SKM-1 treated with dmso at 0.1 percent for 144 hours (cell line): Measurements from ENCODE around the gene POLR2I.
"Not testable (repeated sequence)": the region's sequence is repeated elsewhere in the genome, so short reads cannot be mapped to it uniquely, and the experiment has no call there.

Experiments
- DNase-seq: peaks from one replicate; lab custom pipeline; 2025; ENCODE audit not compliant: unreplicated experiment; lab: John Stamatoyannopoulos, UW

POLR2I gene

DNA sequence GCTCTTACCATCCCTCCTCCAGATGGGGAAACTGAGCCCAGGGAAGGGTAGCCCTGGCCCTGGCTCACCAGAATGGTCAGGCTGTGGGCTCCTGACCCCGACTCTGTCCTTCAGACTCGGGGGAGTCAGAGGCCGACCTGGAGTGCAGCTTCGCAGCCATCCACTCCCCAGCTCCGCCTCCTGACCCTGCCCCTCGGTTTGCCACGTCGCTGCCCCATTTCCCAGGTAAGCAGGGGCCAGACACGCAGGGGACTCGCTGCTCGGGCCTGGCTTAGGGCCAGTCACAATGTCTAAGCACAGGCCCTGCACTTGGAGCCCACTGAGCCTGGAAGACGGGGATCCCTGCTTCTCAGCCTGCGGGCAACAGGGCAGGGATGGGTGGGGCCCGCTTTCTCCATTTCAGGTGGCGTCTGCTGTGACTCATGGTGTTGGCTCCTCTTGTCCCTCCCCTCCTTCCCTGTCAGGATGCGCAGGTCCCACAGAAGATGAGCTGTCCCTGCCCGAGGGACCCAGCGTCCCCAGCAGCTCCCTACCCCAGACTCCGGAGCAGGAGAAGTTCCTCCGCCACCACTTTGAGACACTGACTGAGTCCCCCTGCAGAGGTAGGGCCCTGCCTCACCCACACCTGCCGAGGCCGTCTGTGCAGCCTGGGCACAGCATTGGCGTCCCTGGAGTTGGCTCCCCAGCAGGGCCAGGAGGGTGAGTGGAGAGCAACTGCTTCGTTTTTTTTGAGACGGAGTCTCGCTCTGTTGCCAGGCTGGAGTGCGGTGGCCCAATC lies 12.9 kb downstream of the POLR2I start:
- DNase-seq: no peak

DNA sequence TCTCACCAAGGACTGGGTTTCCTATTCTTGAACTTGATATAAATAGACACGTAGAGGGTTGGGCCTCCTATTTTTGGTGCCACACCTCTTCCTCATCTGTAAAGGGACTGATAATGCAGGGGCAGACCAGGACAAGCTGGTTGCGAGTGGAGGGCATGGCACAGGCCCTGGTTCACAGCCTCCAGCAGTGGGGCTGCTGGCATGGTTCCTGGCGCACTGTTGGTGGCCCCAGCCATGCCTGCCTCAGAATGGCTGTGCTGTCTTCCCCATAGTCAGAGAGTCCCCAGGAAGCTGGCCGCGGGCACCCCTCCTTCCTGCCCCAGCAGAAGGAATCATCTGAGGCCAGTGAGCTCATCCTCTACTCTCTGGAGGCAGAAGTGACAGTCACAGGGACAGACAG lies 14.2 kb downstream of the POLR2I start:
- DNase-seq: no peak

DNA sequence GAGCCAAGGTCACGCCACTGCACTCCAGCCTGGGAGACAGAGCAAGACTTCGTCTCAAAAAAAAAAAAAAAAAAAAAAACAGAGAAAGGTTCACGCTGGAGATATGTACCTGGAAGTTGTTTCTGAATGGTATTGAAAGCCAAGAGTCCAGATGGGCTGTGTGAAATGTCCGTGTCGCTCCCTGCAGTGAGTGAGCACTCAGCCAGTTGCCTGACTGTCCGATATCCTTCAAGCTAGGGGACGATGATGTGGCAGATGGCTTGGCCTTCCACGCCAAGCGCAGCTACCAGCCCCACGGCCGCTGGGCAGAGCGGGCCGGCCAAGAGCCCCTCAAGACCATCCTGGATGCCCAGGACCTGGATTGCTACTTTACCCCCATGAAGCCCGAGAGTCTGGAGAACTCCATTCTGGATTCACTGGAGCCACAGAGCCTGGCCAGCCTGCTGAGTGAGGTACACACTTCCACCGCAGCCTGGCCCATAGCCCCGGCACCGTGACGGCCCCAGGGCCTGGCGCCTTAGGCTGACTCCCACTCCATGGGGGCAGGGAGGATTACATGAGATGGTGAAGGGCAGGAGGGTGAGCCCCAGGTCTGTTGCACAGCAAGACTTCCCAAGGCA lies 15.4 kb downstream of the POLR2I start:
- DNase-seq: no peak

DNA sequence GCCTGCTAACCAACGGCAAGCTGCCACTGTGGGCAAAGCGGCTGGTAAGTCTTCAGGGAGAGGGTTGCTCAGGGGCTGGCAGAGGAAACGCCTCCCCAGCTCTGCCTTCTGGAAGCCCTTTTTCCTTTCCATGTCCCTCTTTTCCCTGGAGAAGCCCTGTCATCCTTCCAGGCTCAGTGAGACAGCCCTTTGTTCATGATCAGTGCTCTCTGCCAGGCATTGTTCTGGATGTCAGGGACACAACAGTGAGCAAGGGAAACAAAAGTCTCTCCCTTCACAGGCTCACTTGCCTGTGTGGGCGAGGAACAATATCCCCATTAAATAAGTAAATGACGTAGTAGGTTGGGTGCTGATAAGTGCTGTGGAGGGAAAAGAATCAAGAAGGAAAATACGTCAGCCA lies 17.6 kb downstream of the POLR2I start:
- no peak for DNase-seq

DNA sequence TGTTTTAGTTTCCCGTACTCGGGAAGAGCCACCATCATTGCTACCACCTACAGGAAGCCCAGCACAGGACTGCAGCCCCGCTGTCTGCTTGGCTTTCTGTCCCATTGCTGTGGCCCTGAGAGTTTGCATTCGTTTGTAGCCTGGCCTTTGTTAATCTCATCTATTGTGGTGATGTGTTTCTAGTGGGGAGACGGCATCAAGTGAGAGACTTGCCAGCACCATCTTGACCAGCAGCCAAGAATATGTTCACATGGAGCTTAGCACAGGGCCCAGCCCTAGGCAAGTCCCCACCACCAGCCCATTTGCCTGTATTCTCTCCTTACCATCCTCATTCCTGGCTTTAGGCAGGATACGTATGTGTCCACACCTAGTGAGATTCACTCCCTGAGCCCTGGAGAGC lies 21.0 kb downstream of the POLR2I start:
- no peak for DNase-seq

DNA sequence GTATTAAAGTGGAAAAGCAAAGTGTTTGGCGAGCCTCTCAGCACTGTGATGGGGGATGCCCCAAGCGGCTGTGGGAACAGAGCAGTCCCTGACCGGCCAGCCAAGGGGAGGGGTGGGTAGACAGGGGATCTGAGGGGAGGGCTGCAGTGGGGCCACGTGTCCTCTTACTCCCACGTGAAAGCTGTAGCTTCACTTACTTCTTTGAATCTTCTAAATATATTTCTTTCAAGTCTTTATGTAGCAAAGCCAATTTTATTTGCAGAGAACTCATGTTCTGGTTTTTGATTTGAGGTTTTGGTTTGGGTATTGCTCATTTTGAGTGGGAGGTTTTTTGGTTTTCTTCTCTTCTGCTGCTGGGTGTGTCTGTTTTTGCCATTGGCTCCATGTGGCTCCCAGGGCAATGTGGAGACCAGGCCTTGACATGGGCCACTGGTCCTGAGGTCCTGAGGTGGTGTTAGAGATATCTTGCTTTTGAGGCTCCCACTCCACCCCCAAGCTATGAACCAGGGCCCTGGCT lies 21.5 kb downstream of the POLR2I start:
- DNase-seq: no peak

DNA sequence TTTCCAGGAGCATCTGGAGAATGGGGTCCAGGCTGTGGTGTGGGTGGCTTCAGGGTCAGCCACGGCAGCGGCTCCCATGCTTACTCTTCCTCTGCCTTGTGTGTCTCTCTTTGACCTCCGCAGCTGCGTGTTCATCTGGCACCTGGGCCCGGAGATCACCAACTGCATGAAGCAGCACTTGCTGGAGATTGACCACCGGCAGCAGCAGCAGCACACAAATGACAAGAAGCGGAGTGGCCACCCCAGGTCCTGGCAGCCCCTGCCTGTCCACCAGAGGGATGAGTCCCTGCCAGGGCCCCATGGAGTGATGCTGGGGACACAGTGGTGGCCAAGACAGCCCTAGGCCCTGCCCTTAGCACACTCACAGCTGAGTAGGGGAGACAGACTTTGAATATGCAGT lies 22.1 kb downstream of the POLR2I start:
- no peak for DNase-seq

DNA sequence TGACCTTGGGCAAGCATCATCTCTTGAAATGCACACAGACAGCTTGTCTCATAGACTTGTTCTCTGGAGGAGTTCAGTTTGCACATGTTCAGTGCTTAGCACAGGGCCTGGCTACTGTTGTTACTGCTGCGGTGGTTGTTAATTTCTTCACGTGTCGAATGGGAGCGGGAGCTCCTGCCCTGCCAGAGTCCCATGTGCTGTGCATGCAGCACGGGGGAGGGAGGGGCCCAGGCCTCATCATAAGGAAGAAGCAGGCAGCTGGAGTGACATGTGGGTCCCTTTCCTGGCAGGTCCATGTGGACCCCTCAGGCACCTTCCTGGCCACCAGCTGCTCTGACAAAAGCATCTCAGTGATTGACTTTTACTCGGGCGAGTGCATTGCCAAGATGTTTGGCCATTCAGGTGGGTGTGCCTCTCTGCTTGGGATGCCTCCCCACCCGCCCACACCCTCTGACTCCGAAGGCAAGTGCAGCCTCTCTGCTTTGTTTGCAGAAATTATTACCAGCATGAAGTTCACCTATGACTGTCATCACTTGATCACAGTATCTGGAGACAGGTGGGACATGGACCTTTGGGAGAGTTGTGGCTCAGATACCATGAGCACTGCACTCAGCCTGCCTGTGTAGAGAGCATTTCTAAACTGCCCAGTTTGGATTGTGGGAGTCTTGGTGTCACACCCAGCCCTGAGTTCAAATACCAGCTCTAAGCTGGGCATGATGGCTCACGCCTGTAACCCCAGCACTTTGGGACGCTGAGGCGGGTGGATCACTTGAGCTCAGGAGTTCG lies 23.6 kb downstream of the POLR2I start:
- no peak for DNase-seq

DNA sequence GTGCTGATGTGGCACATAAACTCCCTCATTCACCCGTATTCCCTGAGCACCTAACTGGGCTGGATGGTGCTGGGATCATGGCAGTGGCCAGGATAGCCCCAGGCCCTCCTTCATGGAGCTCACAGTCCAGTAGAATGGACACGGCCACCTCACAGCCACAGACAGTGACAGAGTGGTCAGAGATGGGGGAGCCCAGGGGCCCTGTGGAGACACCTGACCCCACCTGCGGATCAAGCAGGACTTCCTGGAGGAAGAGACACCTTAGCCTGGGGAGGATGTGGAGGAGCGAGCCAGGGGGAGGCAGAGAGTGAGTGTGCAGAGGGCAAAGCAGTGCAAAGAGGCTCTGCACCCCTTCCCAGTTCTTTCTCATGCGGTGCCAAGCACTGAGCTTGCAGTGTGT lies 24.8 kb downstream of the POLR2I start:
- DNase-seq: no peak

DNA sequence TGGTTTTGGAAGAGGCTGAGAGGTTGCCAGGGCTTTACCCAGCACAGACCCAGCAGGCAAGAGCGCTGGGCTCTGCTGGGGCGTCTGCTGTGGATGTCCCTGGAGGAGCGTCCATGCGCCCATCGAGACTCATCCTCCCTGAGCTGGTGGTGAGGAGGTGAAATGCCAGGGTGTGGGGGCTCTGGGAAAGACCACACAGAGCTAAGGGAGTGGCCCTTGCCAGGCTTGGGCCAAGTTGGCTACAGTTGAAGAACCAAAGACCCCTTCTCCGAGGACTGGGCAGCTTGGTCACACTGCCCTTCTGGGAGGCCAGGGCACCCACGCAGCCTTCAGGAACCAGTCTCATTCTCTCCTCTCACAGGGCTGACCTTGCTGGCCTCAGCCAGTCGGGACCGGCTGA lies 28.3 kb downstream of the POLR2I start:
- DNase-seq: no peak

DNA sequence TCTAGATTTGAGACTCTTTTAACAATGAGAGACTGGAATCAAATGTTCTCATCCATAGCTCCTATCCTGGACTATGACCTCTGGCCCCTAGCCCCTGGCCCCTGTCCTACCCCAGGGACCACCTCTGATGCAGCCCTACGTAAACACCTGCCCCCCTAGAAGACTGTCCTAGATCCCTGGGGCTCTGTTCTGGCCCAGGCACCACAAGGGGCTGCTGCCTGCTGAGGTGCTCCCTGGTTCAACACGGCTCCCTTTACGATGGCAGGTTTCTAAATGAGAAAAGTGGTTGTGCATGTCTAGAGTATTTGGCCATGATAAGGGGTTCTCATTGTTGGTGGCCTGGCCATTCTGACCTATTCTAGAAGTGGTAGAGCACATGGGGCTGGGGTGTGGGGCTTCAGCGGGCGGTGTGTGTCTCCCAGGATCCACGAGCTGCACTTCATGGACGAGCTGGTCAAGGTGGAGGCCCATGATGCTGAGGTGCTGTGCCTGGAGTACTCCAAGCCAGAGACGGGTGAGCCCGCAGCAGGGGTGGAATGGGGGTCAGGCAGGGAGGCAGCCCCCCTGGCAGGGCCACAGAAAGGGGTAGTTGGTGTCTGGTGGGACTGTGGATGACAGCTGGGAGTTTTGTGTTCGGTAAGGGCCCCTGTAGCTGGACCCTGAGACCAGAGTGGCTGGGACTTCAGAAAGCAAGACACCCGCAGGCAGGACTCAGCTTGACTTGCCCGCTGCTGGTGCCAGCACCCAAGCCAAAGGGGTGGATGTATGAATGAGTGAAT lies 30.3 kb downstream of the POLR2I start:
- no peak for DNase-seq

DNA sequence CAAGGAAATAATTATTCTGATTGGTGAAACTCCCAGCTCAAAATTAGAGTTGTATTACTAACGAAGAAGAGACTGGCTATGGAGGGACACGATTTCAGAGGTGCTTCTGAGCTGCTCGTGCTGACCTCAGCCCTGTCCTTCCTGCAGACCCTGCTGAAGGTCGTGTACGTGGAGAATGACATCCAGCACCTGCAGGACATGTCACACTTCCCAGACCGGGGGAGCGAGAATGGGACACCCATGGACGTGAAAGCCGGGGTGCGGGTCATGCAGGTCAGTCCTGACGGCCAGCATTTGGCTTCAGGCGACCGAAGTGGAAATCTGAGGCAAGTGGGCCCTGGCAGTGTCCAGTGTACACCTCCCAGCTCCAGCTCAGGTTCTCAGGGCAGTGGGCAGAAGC lies 31.8 kb downstream of the POLR2I start:
- no peak for DNase-seq

DNA sequence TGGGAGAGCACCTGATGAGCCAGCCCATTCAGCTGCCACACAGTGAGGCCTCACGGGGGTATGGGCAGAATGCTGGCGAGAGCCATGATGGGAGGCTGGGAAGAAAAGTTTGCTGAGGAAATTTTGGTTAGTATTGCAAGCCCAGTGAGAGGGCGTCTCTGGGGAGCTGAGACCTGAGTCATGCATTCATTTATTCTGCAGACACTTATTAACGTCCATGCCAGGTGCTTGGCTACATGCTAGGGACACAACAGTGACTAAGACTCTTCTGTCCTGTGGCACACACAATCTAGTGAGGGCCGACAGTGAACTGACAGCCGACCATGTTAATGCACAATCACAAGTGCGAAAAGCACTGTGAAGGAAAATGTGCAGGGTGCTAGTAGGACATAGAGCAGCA lies 32.8 kb downstream of the POLR2I start:
- no peak for DNase-seq

DNA sequence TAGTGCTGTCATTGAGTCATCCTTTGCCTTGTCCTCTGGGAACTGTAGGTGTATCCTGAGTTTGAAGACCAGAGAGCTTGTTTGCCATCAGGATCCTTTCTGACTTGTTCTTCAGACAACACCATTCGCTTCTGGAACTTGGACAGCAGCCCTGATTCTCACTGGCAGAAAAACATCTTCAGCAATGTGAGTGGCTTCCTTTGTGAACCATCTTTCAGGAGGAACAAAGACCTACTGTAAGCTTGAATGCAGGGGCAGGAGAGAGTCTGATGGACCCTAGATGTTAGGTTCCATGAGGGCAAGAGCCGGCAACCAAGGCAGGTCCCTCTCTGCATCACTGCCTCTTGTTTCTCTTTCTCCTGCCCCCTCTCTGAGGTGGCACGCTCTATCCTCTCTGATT lies 33.3 kb downstream of the POLR2I start:
- DNase-seq: no peak

DNA sequence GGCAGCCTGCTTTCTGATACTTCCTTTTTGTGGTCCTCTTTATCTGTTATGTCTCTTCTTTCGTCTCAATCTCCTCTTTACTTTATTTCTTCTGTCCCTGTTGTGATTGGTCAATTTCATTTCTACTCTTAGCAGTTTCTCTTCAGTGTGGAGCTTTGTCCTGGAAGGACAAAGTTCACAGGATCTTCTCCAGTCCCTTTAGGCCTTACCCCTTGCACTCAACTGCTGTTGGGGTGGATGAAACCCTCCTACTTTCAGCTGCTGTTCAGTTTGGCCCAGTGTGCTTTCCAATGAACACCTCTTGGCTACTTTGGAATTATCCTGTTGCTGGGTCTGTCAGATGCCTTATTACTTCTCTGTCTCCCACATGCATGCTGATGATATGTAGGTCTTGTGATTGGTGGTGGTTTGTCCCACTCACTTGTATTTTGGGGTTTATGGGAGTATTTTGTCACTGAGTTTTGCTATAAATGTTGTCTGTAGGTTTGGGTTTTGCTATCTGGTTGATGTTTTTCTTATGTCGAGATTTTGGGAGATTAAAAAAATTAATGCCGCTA lies 35.2 kb downstream of the POLR2I start:
- no peak for DNase-seq

DNA sequence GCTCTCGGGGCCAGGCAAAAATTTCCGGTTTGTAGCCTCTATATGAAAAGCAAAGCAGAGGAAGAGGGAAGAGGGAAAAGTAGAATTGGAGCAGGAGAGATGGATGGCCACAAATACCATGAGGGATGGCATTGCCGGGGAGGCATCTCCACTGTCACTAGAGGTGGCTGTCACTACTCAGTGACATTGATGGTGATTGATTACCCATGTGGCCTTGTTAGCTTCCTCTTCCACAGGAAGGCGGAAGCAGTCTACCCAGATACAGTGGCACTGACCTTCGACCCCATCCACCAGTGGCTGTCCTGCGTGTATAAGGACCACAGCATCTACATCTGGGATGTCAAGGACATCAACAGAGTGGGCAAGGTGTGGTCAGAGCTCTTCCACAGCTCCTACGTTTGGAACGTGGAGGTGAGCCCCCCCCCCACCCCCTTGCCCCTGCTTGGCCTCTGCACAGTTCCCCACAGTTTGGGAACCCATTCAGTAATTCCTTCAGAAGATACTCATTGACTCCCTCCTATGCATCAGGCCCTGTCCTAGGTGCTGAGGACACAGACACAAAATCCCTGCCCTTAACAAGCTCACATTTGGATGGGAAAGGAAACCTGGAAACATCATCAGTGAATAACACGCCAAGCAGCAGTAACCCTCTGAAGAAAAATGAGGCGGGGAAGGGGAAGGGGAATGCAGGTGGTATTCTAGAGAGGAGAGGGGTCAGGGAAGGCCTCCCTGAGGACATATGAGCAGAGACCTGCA lies 41.4 kb downstream of the POLR2I start:
- DNase-seq: no peak

DNA sequence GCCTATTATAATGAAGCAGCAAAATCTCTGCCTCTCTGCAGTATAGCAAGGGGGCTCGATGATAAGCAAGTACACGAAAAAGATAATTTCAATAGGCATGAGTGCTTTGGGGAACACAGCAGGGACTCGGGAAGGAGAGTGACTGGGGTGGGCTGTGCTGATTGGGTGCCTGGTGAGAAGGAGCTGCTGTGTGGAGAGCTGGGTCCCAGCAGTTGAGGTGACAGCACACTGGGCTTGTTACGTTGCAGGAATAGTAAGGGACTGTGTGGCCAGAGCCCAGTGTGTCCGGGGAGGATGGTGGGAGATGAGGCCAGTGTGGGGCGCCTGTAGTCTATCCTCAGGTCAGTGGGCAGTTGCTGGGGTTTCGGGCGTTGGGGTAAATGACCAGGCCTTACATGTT lies 42.6 kb downstream of the POLR2I start:
- no peak for DNase-seq

DNA sequence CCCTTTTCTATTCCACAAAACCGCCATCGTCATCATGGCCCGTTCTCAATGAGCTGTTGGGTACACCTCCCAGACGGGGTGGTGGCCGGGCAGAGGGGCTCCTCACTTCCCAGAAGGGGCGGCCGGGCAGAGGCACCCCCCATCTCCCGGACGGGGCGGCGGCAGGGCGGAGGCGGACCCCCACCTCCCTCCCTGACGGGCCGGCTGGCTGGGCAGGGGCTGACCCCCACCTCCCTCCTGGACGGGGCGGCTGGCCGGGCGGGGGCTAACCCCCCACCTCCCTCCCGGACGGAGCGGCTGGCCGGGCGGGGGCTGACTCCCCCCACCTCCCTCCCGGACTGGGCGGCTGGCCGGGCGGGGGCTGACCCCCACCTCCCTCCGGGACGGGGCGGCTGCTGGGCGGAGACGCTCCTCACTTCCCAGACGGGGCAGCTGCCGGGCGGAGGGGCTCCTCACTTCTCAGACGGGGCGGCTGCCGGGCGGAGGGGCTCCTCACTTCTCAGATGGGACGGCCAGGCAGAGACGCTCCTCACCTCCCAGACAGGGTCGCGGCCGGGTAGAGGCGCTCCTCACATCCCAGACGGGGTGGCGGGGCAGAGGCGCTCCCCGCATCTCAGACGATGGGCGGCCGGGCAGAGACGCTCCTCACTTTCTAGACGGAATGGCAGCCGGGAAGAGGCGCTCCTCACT lies 45.7 kb downstream of the POLR2I start:
- DNase-seq: not testable (repeated sequence)

DNA sequence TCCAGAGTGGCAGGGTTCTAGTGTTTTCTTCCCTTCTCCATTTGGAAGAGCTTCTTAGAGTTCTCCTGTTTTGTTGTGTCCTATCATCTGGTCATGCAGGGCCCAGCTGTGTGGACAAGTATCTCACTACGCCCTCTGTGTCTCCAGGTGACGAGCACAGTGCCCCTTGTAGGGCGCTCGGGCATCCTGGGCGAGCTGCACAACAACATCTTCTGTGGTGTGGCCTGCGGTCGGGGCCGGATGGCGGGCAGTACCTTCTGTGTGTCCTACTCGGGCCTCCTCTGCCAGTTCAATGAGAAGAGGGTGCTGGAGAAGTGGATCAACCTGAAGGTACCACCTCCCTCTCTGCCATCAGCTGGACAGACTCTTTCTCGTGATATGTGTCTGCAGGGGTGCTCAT lies 47.0 kb downstream of the POLR2I start:
- no peak for DNase-seq

DNA sequence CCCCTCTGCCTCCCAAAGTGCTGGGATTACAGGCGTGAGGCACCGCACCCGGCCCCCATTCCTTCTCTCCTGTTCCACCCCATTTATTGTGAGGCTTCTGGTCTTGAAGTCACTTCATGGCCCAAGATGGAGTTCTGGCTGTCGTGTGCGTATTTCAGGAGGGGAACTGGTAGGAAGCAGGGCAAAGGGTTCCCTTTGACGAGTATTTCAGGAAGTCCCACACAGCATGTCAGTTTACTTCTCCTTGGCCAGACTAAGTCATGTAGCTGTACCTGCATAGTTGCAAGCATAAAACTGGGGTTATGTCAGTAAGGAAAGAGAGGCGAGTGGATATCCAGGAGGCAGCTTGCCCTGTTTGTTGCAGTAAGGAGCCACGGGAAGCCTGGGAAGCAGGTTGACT lies 49.8 kb downstream of the POLR2I start:
- no peak for DNase-seq
